DOHH2 (cell line): ENCODE data around the gene EIF4E3.

Experiments used
- CTCF ChIP-seq: fragments of 200-600 bp; sonication (generic); IDR thresholded peaks from one replicate; pipeline ENCODE4 v1.5.1; 2014; ENCODE audit warnings: antibody characterized with exemption, mild to moderate bottlenecking, low read depth, low read length; ENCODE audit not compliant: poor library complexity, severe bottlenecking
- EZH2phosphoT487 ChIP-seq: fragments of 200-600 bp; sonication (generic); IDR thresholded peaks from 2 replicates; pipeline ENCODE4 v1.6.1; 2017; ENCODE audit warnings: borderline replicate concordance, mild to moderate bottlenecking, antibody characterized with exemption, low read length, moderate library complexity, mixed read lengths

- no peak for TF ChIP-seq CTCF
- no peak for TF ChIP-seq EZH2phosphoT487
These were observed 65.2 kb downstream of the EIF4E3 start for GRCh38 chr3:71659864-71660591.
